IMR-90 (cell line): ENCODE results near the gene PTCH1. TPM values are rescaled to one million over a fixed set of nuclear protein-coding genes. Genes with fewer than 3 reads are reported as not detected.

ENCODE experiments used
- ATAC-seq: fragments of 200-7000 bp; cut with Tn5 transposase; 2 replicates; pipeline ENCODE4 v1.9.1; 2020; ENCODE audit warnings: low read depth, mild to moderate bottlenecking, moderate library complexity
- BruUV-seq: library from RNA; stranded (reverse); fragments of 400-500 nt; replicated peaks from 2 replicates; lab custom pipeline; 2021; lab: Mats Ljungman, UMichigan
- CTCF ChIA-PET: fragments of 300-600 bp; formaldehyde crosslinking; extraction: SDS; loops from one replicate; lab custom pipeline; 2021; ENCODE audit warnings: antibody characterized with exemption; lab: Yijun Ruan, JAX
- POLR2A ChIA-PET: fragments of 300-600 bp; sonication (Branson Sonifier 250); formaldehyde crosslinking; loops from one replicate; lab custom pipeline; 2022; ENCODE audit warnings: antibody characterized with exemption; ENCODE audit not compliant: unreplicated experiment; lab: Charles Lee
- DNase-seq: peaks from one replicate; pipeline ENCODE4 v3.0.0; 2013
- H2AFZ ChIP-seq: replicated peaks from 2 replicates; pipeline ENCODE3; 2013; ENCODE audit warnings: low read length, mild to moderate bottlenecking; ENCODE audit not compliant: poor library complexity
- H2AK5ac ChIP-seq: 2 replicates; pipeline ENCODE4 v1.6.1; 2013; ENCODE audit warnings: low read depth, low read length, inconsistent platforms
- H2AK9ac ChIP-seq: replicated peaks from 2 replicates; pipeline ENCODE3; 2013; ENCODE audit warnings: mild to moderate bottlenecking, low read depth, low read length, moderate library complexity; ENCODE audit not compliant: poor library complexity
- H2BK120ac ChIP-seq: 2 replicates; pipeline ENCODE4 v1.6.1; 2013; ENCODE audit warnings: low read depth, low read length, inconsistent platforms
- H2BK15ac ChIP-seq: 3 replicates; pipeline ENCODE4 v1.6.1; 2013; ENCODE audit warnings: low read depth, low read length, inconsistent platforms
- H2BK20ac ChIP-seq: 2 replicates; pipeline ENCODE4 v1.6.1; 2013; ENCODE audit warnings: low read depth, mild to moderate bottlenecking, inconsistent platforms, low read length, moderate library complexity
- H2BK5ac ChIP-seq: 2 replicates; pipeline ENCODE4 v1.6.1; 2013; ENCODE audit warnings: mild to moderate bottlenecking, low read depth, low read length, inconsistent platforms; ENCODE audit not compliant: poor library complexity, severe bottlenecking
- H3K14ac ChIP-seq: replicated peaks from 2 replicates; pipeline ENCODE4 v1.6.1; 2013; ENCODE audit warnings: low read depth, low read length, inconsistent platforms
- H3K18ac ChIP-seq: 2 replicates; pipeline ENCODE4 v1.6.1; 2013; ENCODE audit warnings: low read depth, low read length, control low read depth
- H3K23ac ChIP-seq: 2 replicates; pipeline ENCODE4 v1.6.1; 2013; ENCODE audit warnings: low read depth, low read length, inconsistent platforms
- H3K27ac ChIP-seq: 2 replicates; pipeline ENCODE4 v1.5.1; 2013; ENCODE audit warnings: mild to moderate bottlenecking, control low read depth, low read length; ENCODE audit not compliant: insufficient read depth
- H3K27me3 ChIP-seq: 2 replicates; pipeline ENCODE4 v1.6.1; 2013; ENCODE audit warnings: low read length; ENCODE audit not compliant: control insufficient read depth, insufficient read depth
- H3K36me3 ChIP-seq: 2 replicates; pipeline ENCODE4 v1.6.1; 2013; ENCODE audit warnings: low read length, mixed read lengths; ENCODE audit not compliant: control insufficient read depth, insufficient read depth
- H3K4ac ChIP-seq: 2 replicates; pipeline ENCODE4 v1.6.1; 2013; ENCODE audit warnings: low read depth, low read length, inconsistent platforms
- H3K4me1 ChIP-seq: 2 replicates; pipeline ENCODE4 v1.6.1; 2013; ENCODE audit warnings: low read length, mixed read lengths; ENCODE audit not compliant: control insufficient read depth, insufficient read depth
- H3K4me2 ChIP-seq: 2 replicates; pipeline ENCODE4 v1.6.1; 2013; ENCODE audit warnings: low read depth, mild to moderate bottlenecking, control low read depth, low read length, moderate library complexity
- H3K4me3 ChIP-seq: 2 replicates; pipeline ENCODE4 v1.5.1; 2013; ENCODE audit warnings: low read depth, mild to moderate bottlenecking, control low read depth, low read length, moderate library complexity; ENCODE audit not compliant: insufficient read depth
- H3K56ac ChIP-seq: 2 replicates; pipeline ENCODE4 v1.6.1; 2013; ENCODE audit warnings: low read length, inconsistent platforms; ENCODE audit not compliant: insufficient read depth; ENCODE audit errors: extremely low read depth
- H3K79me1 ChIP-seq, 2 experiments: 2 replicates each; pipeline ENCODE4 v1.6.1; 2013; ENCODE audit warnings: low read length in 2 of 2, inconsistent platforms in 1 of 2, low read depth in 1 of 2
- H3K9ac ChIP-seq: 2 replicates; pipeline ENCODE4 v1.6.1; 2013; ENCODE audit warnings: low read depth, low read length, control low read depth
- H3K9me1 ChIP-seq: 2 replicates; pipeline ENCODE4 v1.6.1; 2013; ENCODE audit warnings: low read length, inconsistent platforms; ENCODE audit not compliant: insufficient read depth
- H3K9me3 ChIP-seq: 2 replicates; pipeline ENCODE4 v1.6.1; 2013; ENCODE audit warnings: low read length; ENCODE audit not compliant: control insufficient read depth, insufficient read depth
- H4K20me1 ChIP-seq: 2 replicates; pipeline ENCODE4 v1.6.1; 2013; ENCODE audit warnings: low read length, inconsistent platforms; ENCODE audit not compliant: insufficient read depth
- H4K5ac ChIP-seq: 2 replicates; pipeline ENCODE4 v1.6.1; 2013; ENCODE audit warnings: mild to moderate bottlenecking, low read depth, low read length, control low read depth
- H4K8ac ChIP-seq, 2 experiments: 2 replicates each; pipeline ENCODE4 v1.6.1; 2013; ENCODE audit warnings: low read depth in 2 of 2, low read length in 2 of 2, control low read depth in 1 of 2, inconsistent platforms in 1 of 2
- H4K91ac ChIP-seq: 2 replicates; pipeline ENCODE4 v1.6.1; 2013; ENCODE audit warnings: low read depth, low read length, inconsistent platforms; ENCODE audit not compliant: insufficient read depth
- BHLHE40 ChIP-seq: fragments of 150-350 bp; IDR thresholded peaks from 2 replicates; pipeline ENCODE4 v1.6.1; 2016; ENCODE audit warnings: mild to moderate bottlenecking, low read depth, low read length
- CHD1 ChIP-seq: IDR thresholded peaks from 2 replicates; pipeline ENCODE4 v1.6.1; 2012; ENCODE audit warnings: low read depth, low read length, improper control_type of control experiment
- CTCF ChIP-seq: conservative IDR thresholded peaks from 2 replicates; pipeline ENCODE4 v1.5.1; 2012; ENCODE audit warnings: mild to moderate bottlenecking, low read depth, low read length, improper control_type of control experiment
- ELK1 ChIP-seq: fragments of 150-350 bp; IDR thresholded peaks from 2 replicates; pipeline ENCODE4 v1.6.1; 2016; ENCODE audit warnings: low read depth, mild to moderate bottlenecking, low read length, moderate library complexity, borderline replicate concordance
- FOS ChIP-seq: fragments of 150-350 bp; IDR thresholded peaks from 2 replicates; pipeline ENCODE4 v1.6.1; 2016; ENCODE audit warnings: low read depth, low read length
- POLR2A ChIP-seq: IDR thresholded peaks from 2 replicates; pipeline ENCODE4 v1.6.1; 2012; ENCODE audit warnings: mild to moderate bottlenecking, low read depth, low read length
- RCOR1 ChIP-seq: IDR thresholded peaks from 2 replicates; pipeline ENCODE4 v1.6.1; 2012; ENCODE audit warnings: mild to moderate bottlenecking, low read length, improper control_type of control experiment; ENCODE audit not compliant: insufficient replicate concordance
- SMC3 ChIP-seq: fragments of 150-350 bp; IDR thresholded peaks from 2 replicates; pipeline ENCODE4 v1.6.1; 2016; ENCODE audit warnings: low read depth, mild to moderate bottlenecking, antibody characterized with exemption, low read length, moderate library complexity
- WGBS, 2 experiments: methylation state at CpG; one replicate each; pipeline versions ENCODE4 v1.1.5 to v1.1.7; 2013; ENCODE audit warnings: missing lambda C conversion rate in 2 of 2; ENCODE audit not compliant: insufficient read length in 1 of 2; ENCODE audit errors: extremely low coverage in 2 of 2; 5-methylcytosine and 5-hydroxymethylcytosine counted together
- dilution Hi-C: fragments of 300-500 bp; cut with HindIII; formaldehyde crosslinking; loops from one replicate; pipeline ENCODE4 v1.14.3; 2018; ENCODE audit warnings: low sequenced_read_pairs; ENCODE audit not compliant: unreplicated experiment
- in situ Hi-C: fragments of 300-500 bp; cut with MboI; formaldehyde crosslinking; loops from 3 replicates; pipeline ENCODE4 v1.14.3; 2019; ENCODE audit warnings: low sequenced_read_pairs, inconsistent platforms, mixed read lengths
- intact Hi-C: fragments of 100-400 bp; cut with micrococcal nuclease; formaldehyde crosslinking; loops from 2 replicates; pipeline ENCODE4 v1.10.0; 2022
- polyA plus RNA-seq, 3 experiments: library from polyadenylated mRNA; depleted of rRNA; stranded (reverse); fragments of >200 nt; gene quantifications; 2 replicates each; pipeline ENCODE4 v1.2.3, GENCODE V29; 2012; ENCODE audit warnings: low replicate concordance in 1 of 3
- total RNA-seq: library from RNA; depleted of rRNA; stranded (reverse); fragments of >200 nt; gene quantifications from 2 replicates; pipeline ENCODE4 v1.2.3, GENCODE V29; 2012
- TF ChIP-seq, protein P1 (sequence below): fragments of 150-350 bp; IDR thresholded peaks from 2 replicates; pipeline ENCODE4 v1.6.1; 2017; ENCODE audit warnings: mild to moderate bottlenecking, antibody characterized with exemption, low read length, low read depth

PTCH1 gene
- total and polyA plus RNA-seq, 2 of the 4 experiments (the other 2 are of a cell fraction) = 4.1 to 5.0 TPM

DNA sequence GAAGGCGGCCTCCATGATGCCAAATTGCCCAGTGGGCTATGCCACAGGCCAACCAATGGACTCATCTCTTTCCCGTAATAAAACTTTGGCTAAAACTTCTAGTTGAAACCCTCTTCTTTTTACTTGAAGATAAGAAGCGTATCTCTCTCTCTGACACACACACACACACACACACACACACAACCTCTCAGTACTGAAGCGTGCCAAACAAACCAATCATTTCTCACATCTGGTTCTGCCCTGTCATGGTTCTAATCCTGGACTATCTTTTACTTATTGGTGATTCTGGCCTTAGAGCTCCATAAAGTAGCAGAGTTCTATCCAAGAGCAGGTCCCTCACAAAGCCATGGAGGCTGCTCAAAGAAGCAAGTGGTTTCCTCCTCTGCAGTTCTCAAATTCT lies 64.6 kb downstream of the PTCH1 start:
- Histone ChIP-seq H3K27ac (no peak overlapping the region), H2BK15ac (no peak overlapping the region), H2BK20ac (no peak overlapping the region), H3K9ac (no peak overlapping the region), H2BK5ac (no peak overlapping the region), H2AFZ (no peak overlapping the region), H3K4me3 (no peak overlapping the region), H2AK9ac (no peak overlapping the region), H4K20me1 (no peaks in the 10 kb centered on the region), H3K18ac (no peak overlapping the region), H2AK5ac (no peak overlapping the region), H4K91ac (no peak overlapping the region), H3K79me1 (no peaks in the 10 kb centered on the region), H4K8ac (no peak overlapping the region), H3K36me3 (peaks cover 60% of the 10 kb centered on the region), H3K9me3 (no peaks in the 10 kb centered on the region), H3K14ac (no peak overlapping the region), H3K4me1 (peaks cover 10% of the 10 kb centered on the region), H3K4ac (no peak overlapping the region), H3K27me3 (no peaks in the 10 kb centered on the region), H4K5ac (no peak overlapping the region; the same call in 1 of the 2 replicates), H2BK120ac (no peak overlapping the region), H3K4me2 (no peak overlapping the region), H3K9me1 (no peaks in the 10 kb centered on the region; the same call in 1 of the 2 replicates), H3K23ac (no peak overlapping the region), H3K56ac (no peak overlapping the region)
- ATAC-seq (no peak), DNase-seq (no peak)
- intact Hi-C loops (loop anchor here (5.0 kb wide), 1 partner anchor 145 kb away; no protein-coding TSS in a partner anchor), in situ Hi-C loops (no loop called here), dilution Hi-C loops (no loop called here)
- ChIA-PET POLR2A (no interaction called here), CTCF (no interaction called here)
- BruUV-seq = no TSS peak
- 100% methylated on average over 1 of the region's 4 CpGs; no CpG with 5 or more reads in 1 of the 2 experiments for WGBS, 2 experiments
- TF ChIP-seq ELK1 (no peak), CHD1 (no peak), BHLHE40 (no peak), SMC3 (no peak), RCOR1 (no peak), FOS (no peak), CTCF (no peak), POLR2A (no peak)
- TF ChIP-seq, protein P1, sequence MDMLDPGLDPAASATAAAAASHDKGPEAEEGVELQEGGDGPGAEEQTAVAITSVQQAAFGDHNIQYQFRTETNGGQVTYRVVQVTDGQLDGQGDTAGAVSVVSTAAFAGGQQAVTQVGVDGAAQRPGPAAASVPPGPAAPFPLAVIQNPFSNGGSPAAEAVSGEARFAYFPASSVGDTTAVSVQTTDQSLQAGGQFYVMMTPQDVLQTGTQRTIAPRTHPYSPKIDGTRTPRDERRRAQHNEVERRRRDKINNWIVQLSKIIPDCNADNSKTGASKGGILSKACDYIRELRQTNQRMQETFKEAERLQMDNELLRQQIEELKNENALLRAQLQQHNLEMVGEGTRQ = no peak
